HepG2 (cell line): ENCODE measurements around the gene OTUD4. TPM values are rescaled to one million over a fixed set of nuclear protein-coding genes. Genes with fewer than 3 reads are reported as not detected.
"Not testable (repeated sequence)": the region's sequence is repeated elsewhere in the genome, so short reads cannot be mapped to it uniquely, and the experiment has no call there.

ENCODE experiments used
- ATAC-seq: fragments of 200-7000 bp; cut with Tn5 transposase; 3 replicates; pipeline ENCODE4 v1.9.1; 2020; ENCODE audit warnings: mild to moderate bottlenecking, moderate library complexity
- BruUV-seq: library from RNA; stranded (reverse); fragments of 400-500 nt; replicated peaks from 2 replicates; lab custom pipeline; 2021; lab: Mats Ljungman, UMichigan
- CTCF ChIA-PET: fragments of 300-600 bp; formaldehyde crosslinking; extraction: SDS; loops from one replicate; lab custom pipeline; 2021; ENCODE audit warnings: low total read pairs, inconsistent platforms, low intra/inter-chr PET ratio; lab: Yijun Ruan, JAX
- POLR2A ChIA-PET: fragments of 350-600 bp; sonication (Branson Sonifier 250); formaldehyde crosslinking; loops from one replicate; lab custom pipeline; 2020; ENCODE audit warnings: antibody characterized with exemption, inconsistent platforms; lab: Yijun Ruan, JAX
- DNase-seq: peaks from one replicate; pipeline ENCODE4 v3.0.0-alpha.2; 2015; ENCODE audit warnings: low spot score
- FAIRE-seq: peaks from 3 replicates; lab custom pipeline; 2011; peaks lifted over from hg19 to GRCh38; lab: Jason Lieb, UNC
- H2AFZ ChIP-seq: one replicate; pipeline ENCODE4 v1.6.1; 2011; ENCODE audit warnings: low read length, inconsistent platforms
- H3K27ac ChIP-seq: fragments of 300-600 bp; 3 replicates; pipeline ENCODE4 v1.8.0; 2011; ENCODE audit warnings: mixed run types, mild to moderate bottlenecking, mixed read lengths, low read length, inconsistent platforms; ENCODE audit not compliant: insufficient read depth; ENCODE audit errors: extremely low read length
- H3K27me3 ChIP-seq, 2 experiments: fragments of 200-600 bp in 1 of 2; 2 replicates in 1 of 2; 3 replicates in 1 of 2; pipeline versions ENCODE4 v1.6.0 to v1.8.0; 2011; ENCODE audit warnings: low read length in 2 of 2, mild to moderate bottlenecking in 2 of 2, moderate library complexity in 2 of 2, inconsistent platforms in 1 of 2; ENCODE audit not compliant: insufficient read depth in 2 of 2, control insufficient read depth in 1 of 2
- H3K36me3 ChIP-seq, 2 experiments: fragments of 200-600 bp in 1 of 2; replicated peaks in 1 of 2; 2 replicates in 1 of 2; 3 replicates in 1 of 2; pipeline versions ENCODE4 v1.5.1 to v1.8.0; 2011; ENCODE audit warnings: low read length in 2 of 2, inconsistent platforms in 1 of 2; ENCODE audit not compliant: insufficient read depth in 2 of 2, control insufficient read depth in 1 of 2
- H3K4me1 ChIP-seq: 2 replicates; pipeline ENCODE4 v1.5.1; 2012; ENCODE audit warnings: low read length, inconsistent platforms; ENCODE audit not compliant: insufficient read depth
- H3K4me2 ChIP-seq: 2 replicates; pipeline ENCODE4 v1.6.0; 2011; ENCODE audit warnings: low read depth, low read length, inconsistent platforms
- H3K4me3 ChIP-seq, 3 experiments: fragments of 200-600 bp in 1 of 3; sonication (generic), shearing (Covaris generic) in 1 of 3; replicated peaks in 1 of 3; 2 replicates each; pipeline ENCODE4 v1.5.1; 2011 to 2016; ENCODE audit warnings: low read length in 3 of 3, inconsistent platforms in 2 of 3, low read depth in 2 of 3, mild to moderate bottlenecking in 2 of 3, control low read depth in 1 of 3, mixed read lengths in 1 of 3; ENCODE audit not compliant: insufficient read depth in 1 of 3
- H3K79me2 ChIP-seq: one replicate; pipeline ENCODE4 v1.6.1; 2011; ENCODE audit warnings: low read length, inconsistent platforms; ENCODE audit not compliant: insufficient read depth
- H3K9ac ChIP-seq: 2 replicates; pipeline ENCODE4 v1.6.0; 2011; ENCODE audit warnings: mild to moderate bottlenecking, low read depth, low read length, inconsistent platforms; ENCODE audit not compliant: insufficient read depth
- H3K9me3 ChIP-seq: 2 replicates; pipeline ENCODE4 v1.5.1; 2012; ENCODE audit warnings: mild to moderate bottlenecking, low read length
- H4K20me1 ChIP-seq: 2 replicates; pipeline ENCODE4 v1.6.0; 2011; ENCODE audit warnings: inconsistent platforms, mild to moderate bottlenecking, low read length, moderate library complexity; ENCODE audit not compliant: insufficient read depth
- AGO2 ChIP-seq: fragments of 200-400 bp; formaldehyde crosslinking; optimal IDR thresholded peaks from 2 replicates; pipeline ENCODE3; 2017; ENCODE audit warnings: mild to moderate bottlenecking, low read depth, low read length, moderate library complexity
- ATF7-NPFF ChIP-seq: sonication (generic); formaldehyde crosslinking; IDR thresholded peaks from 2 replicates; pipeline ENCODE4 v1.8.1; 2023; ENCODE audit warnings: mild to moderate bottlenecking, low read depth, missing genetic modification reagents, moderate library complexity
- CREB3 ChIP-seq: sonication (generic); formaldehyde crosslinking; IDR thresholded peaks from 2 replicates; pipeline ENCODE4 v1.5.0; 2020; ENCODE audit warnings: missing genetic modification reagents
- KDM3A ChIP-seq: IDR thresholded peaks from 2 replicates; pipeline ENCODE4 v1.6.1; 2018; ENCODE audit warnings: low read depth, missing compliant biosample characterization
- MAX ChIP-seq: IDR thresholded peaks from 2 replicates; pipeline ENCODE4 v1.6.1; 2012; ENCODE audit warnings: inconsistent platforms
- MYC ChIP-seq: sonication (generic); formaldehyde crosslinking; IDR thresholded peaks from 2 replicates; pipeline ENCODE4 v1.9.0; 2021; ENCODE audit warnings: missing genetic modification reagents, borderline replicate concordance
- PPARG ChIP-seq: conservative IDR thresholded peaks from 2 replicates; pipeline ENCODE4 v1.6.1; 2016; ENCODE audit warnings: missing biosample characterization, missing genetic modification reagents
- RAD51 ChIP-seq: fragments of 450-650 bp; IDR thresholded peaks from 2 replicates; pipeline ENCODE4 v1.6.1; 2016; ENCODE audit warnings: borderline replicate concordance
- TFE3 ChIP-seq: IDR thresholded peaks from 2 replicates; pipeline ENCODE4 v1.6.1; 2016
- ZFY ChIP-seq: sonication (generic); formaldehyde crosslinking; IDR thresholded peaks from 2 replicates; pipeline ENCODE4 v1.4.0; 2020; ENCODE audit warnings: missing genetic modification reagents
- ZIK1 ChIP-seq: sonication (generic); formaldehyde crosslinking; IDR thresholded peaks from 2 replicates; pipeline ENCODE4 v1.5.0; 2020; ENCODE audit warnings: mild to moderate bottlenecking, low read depth, missing genetic modification reagents, borderline replicate concordance
- ZNF33B ChIP-seq: sonication (generic); formaldehyde crosslinking; IDR thresholded peaks from 2 replicates; pipeline ENCODE4 v1.5.1; 2020; ENCODE audit warnings: mild to moderate bottlenecking, missing genetic modification reagents
- ZNF354B ChIP-seq: sonication (generic); formaldehyde crosslinking; IDR thresholded peaks from 2 replicates; pipeline ENCODE4 v1.8.0; 2022; ENCODE audit warnings: mild to moderate bottlenecking, missing genetic modification reagents
- ZNF367 ChIP-seq: sonication (generic); formaldehyde crosslinking; IDR thresholded peaks from 2 replicates; pipeline ENCODE4 v1.4.0; 2020; ENCODE audit warnings: missing genetic modification reagents, borderline replicate concordance
- ZNF687 ChIP-seq: sonication (generic); formaldehyde crosslinking; IDR thresholded peaks from 2 replicates; pipeline ENCODE4 v1.5.1; 2020; ENCODE audit warnings: mild to moderate bottlenecking, missing genetic modification reagents, moderate library complexity
- ZNF883 ChIP-seq: sonication (generic); formaldehyde crosslinking; IDR thresholded peaks from 2 replicates; pipeline ENCODE4 v1.5.1; 2020; ENCODE audit warnings: mild to moderate bottlenecking, missing genetic modification reagents; ENCODE audit errors: not compliant biosample characterization
- ZSCAN31 ChIP-seq: sonication (generic); formaldehyde crosslinking; IDR thresholded peaks from 2 replicates; pipeline ENCODE4 v1.5.0; 2020; ENCODE audit warnings: low read depth, mild to moderate bottlenecking, missing genetic modification reagents
- WGBS: methylation state at CpG from one replicate; pipeline ENCODE4 v1.1.6; 2017; ENCODE audit warnings: low lambda C conversion rate; 5-methylcytosine and 5-hydroxymethylcytosine counted together
- in situ Hi-C: cut with HindIII; loops from 2 replicates; pipeline ENCODE4 v1.10.0; 2017; ENCODE audit warnings: low pct_unique_long_range_greater_than_20kb; ENCODE audit not compliant: extremely low pct_ligation_motif_present
- intact Hi-C: fragments of 100-400 bp; cut with micrococcal nuclease; formaldehyde crosslinking; loops from one replicate; pipeline ENCODE4 v1.10.0; 2022; ENCODE audit not compliant: unreplicated experiment
- polyA plus RNA-seq, 8 experiments: library from polyadenylated mRNA; depleted of rRNA in 3 of 8; stranded (reverse) in 7 of 8; unstranded in 1 of 8; fragments of >200 nt; fragmentation: Illumina TruSeq in 4 of 8; extraction: Trizol in 4 of 8; gene quantifications; 2 replicates each; pipeline versions ENCODE4 v1.2.1 to v1.2.3, GENCODE V29; 2011 to 2016; ENCODE audit warnings: low read depth in 4 of 8, missing spikeins in 1 of 8, mixed read lengths in 1 of 8; ENCODE audit not compliant: insufficient read depth in 1 of 8
- total RNA-seq, 5 experiments: library from RNA; depleted of rRNA; stranded (reverse); fragments of >200 nt; fragmentation: Illumina TruSeq; extraction: Trizol; gene quantifications; 2 replicates each; pipeline ENCODE4 v1.2.3, GENCODE V29; 2016; ENCODE audit warnings: low read depth in 1 of 5

OTUD4 gene
- total and polyA plus RNA-seq, 2 of the 13 experiments (the other 11 are each of a cell fraction or from before 2014, with no cell fraction given): 16.1 to 18.0 TPM

- no peak for TF ChIP-seq TFE3
- no peak for TF ChIP-seq RAD51
- TF ChIP-seq ZNF33B (CRISPR knock-in tag): no peak
- TF ChIP-seq PPARG (CRISPR knock-in tag): no peak
- no peak for TF ChIP-seq ATF7-NPFF (CRISPR knock-in tag)
- no peak for TF ChIP-seq ZNF883 (CRISPR knock-in tag)
- TF ChIP-seq ZSCAN31 (CRISPR knock-in tag): no peak
- TF ChIP-seq ZNF367: no peak
- peak; percentile 51; the same call in 1 of the 2 replicates for TF ChIP-seq ZNF354B
- no peak for TF ChIP-seq AGO2
These were observed 707 bp upstream of the OTUD4 start (continued) for GRCh38 chr4:145181091-145181501.

GRCh38 chr4:145179861-145180297, 510 bp downstream of the OTUD4 start:
- BruUV-seq, in situ Hi-C loops, CTCF ChIA-PET, H3K9me3 ChIP-seq, FAIRE-seq, DNase-seq, H3K27me3 ChIP-seq, H3K36me3 ChIP-seq, H2AFZ ChIP-seq: not testable (repeated sequence)
- Histone ChIP-seq H3K9ac (peak overlapping the region; percentile 87), H3K4me2 (peak overlapping the region; percentile 99), H4K20me1 (peaks cover 20% of the 10 kb centered on the region), H3K79me2 (peaks cover 44% of the 10 kb centered on the region), H3K4me1 (peaks cover 31% of the 10 kb centered on the region), H3K4me3 (peak overlapping the region; percentile 75 to 84 (median 78)), H3K27ac (peak overlapping the region; percentile 92)
- WGBS: no CpG with 5 or more reads among the region's 57 CpGs
- peak; percentile 63 for ATAC-seq
- POLR2A ChIA-PET: interaction anchor here (1.4 kb wide), 1 partner anchor 82 kb away, joined by 8 read pairs; the partner anchor contains the start of genes ABCE1 and ANAPC10
- intact Hi-C loops: loop anchor here (1.0 to 5.0 kb wide), 3 partner anchors 81 to 439 kb away; partner anchors contain the start of genes ABCE1, ANAPC10, MMAA and SMAD1
- TF ChIP-seq MAX: peak; percentile 58
- 0 out of 2 replicates have a peak, but pooled peaks have one; percentile 18 for TF ChIP-seq ZIK1 (CRISPR knock-in tag)
- peak; percentile 30; the same call in 1 of the 2 replicates for TF ChIP-seq MYC (CRISPR knock-in tag)
- TF ChIP-seq ZNF687 (CRISPR knock-in tag): peak; percentile 64
- 0 out of 2 replicates have a peak, but pooled peaks have one; percentile 1 for TF ChIP-seq ZFY (CRISPR knock-in tag)
- TF ChIP-seq CREB3 (CRISPR knock-in tag): peak; percentile 16; the same call in 1 of the 2 replicates
- TF ChIP-seq KDM3A: 0 out of 2 replicates have a peak, but pooled peaks have one; percentile 0
- TF ChIP-seq ZSCAN31 (CRISPR knock-in tag): peak; percentile 9; the same call in 1 of the 2 replicates
